Sciatic nerve (tissue), 2 donors: ENCODE measurements around the gene DPPA2. TPM values are rescaled to one million over a fixed set of nuclear protein-coding genes. Genes with fewer than 3 reads are reported as not detected.

Experiments used
- ATAC-seq: fragments of 200-7000 bp; cut with Tn5 transposase; one replicate; pipeline ENCODE4 v1.9.1; 2020; ENCODE audit warnings: mild to moderate bottlenecking, moderate library complexity
- DNase-seq: peaks from one replicate; pipeline ENCODE4 v3.0.0-alpha.2; 2020; ENCODE audit warnings: low spot score
- intact Hi-C: fragments of 100-400 bp; cut with DNase I; formaldehyde crosslinking; loops from one replicate; pipeline ENCODE4 v1.14.2; 2022
- total RNA-seq: library from RNA; stranded (reverse); fragmentation: NEBNext Ultra II Directional; extraction: Animal tissue kit (Norgen Biotek cat#: 25700); gene quantifications from one replicate; pipeline ENCODE4 v1.2.1, GENCODE V29; 2021
- donor health status: DM: no; HTN: no; CAD: no.
- donor health status: DM: no; HTN: no; CAD: no.

Gene DPPA2
- total RNA-seq, 1 donor from 2014 or later, result not detected

- ATAC-seq (no peak), DNase-seq (no peak)
- intact Hi-C loops, result no loop called here
Observed at GRCh38 chr3:109330405-109330804, 14.1 kb upstream of the DPPA2 start.

GRCh38 chr3:109328202-109328601, 11.9 kb upstream of the DPPA2 start:
- DNase-seq (no peak), ATAC-seq (no peak)
- intact Hi-C loops, result no loop called here

GRCh38 chr3:109325657-109326056, 9.3 kb upstream of the DPPA2 start:
- DNase-seq, result no peak
- intact Hi-C loops, result no loop called here
- ATAC-seq, result no peak

GRCh38 chr3:109325109-109325508, 8.8 kb upstream of the DPPA2 start:
- intact Hi-C loops, result no loop called here
- ATAC-seq (no peak), DNase-seq (no peak)

- DNase-seq (no peak), ATAC-seq (no peak)
- intact Hi-C loops, result no loop called here
Observed at GRCh38 chr3:109313061-109313460, 3.3 kb downstream of the DPPA2 start.

- DNase-seq (no peak), ATAC-seq (no peak)
- intact Hi-C loops, result loop anchor here (5.0 kb wide), 1 partner anchor 1095 kb away; no protein-coding TSS in a partner anchor
Observed at GRCh38 chr3:109297496-109297895, 18.8 kb downstream of the DPPA2 start.

GRCh38 chr3:109284071-109284470, 32.2 kb downstream of the DPPA2 start:
- intact Hi-C loops, result no loop called here
- ATAC-seq, result no peak
- DNase-seq, result no peak

GRCh38 chr3:109278546-109278945, 37.8 kb downstream of the DPPA2 start:
- ATAC-seq (no peak), DNase-seq (no peak)
- intact Hi-C loops, result no loop called here

- intact Hi-C loops, result no loop called here
- no peak for ATAC-seq
- DNase-seq, result no peak
Observed at GRCh38 chr3:109278141-109278540, 38.2 kb downstream of the DPPA2 start.

- DNase-seq (no peak), ATAC-seq (peak; percentile 57)
- intact Hi-C loops, result no loop called here
Observed at GRCh38 chr3:109275702-109276293, 40.5 kb downstream of the DPPA2 start.

- intact Hi-C loops, result no loop called here
- ATAC-seq (no peak), DNase-seq (no peak)
Observed at GRCh38 chr3:109270779-109271178, 45.5 kb downstream of the DPPA2 start.

DNA sequence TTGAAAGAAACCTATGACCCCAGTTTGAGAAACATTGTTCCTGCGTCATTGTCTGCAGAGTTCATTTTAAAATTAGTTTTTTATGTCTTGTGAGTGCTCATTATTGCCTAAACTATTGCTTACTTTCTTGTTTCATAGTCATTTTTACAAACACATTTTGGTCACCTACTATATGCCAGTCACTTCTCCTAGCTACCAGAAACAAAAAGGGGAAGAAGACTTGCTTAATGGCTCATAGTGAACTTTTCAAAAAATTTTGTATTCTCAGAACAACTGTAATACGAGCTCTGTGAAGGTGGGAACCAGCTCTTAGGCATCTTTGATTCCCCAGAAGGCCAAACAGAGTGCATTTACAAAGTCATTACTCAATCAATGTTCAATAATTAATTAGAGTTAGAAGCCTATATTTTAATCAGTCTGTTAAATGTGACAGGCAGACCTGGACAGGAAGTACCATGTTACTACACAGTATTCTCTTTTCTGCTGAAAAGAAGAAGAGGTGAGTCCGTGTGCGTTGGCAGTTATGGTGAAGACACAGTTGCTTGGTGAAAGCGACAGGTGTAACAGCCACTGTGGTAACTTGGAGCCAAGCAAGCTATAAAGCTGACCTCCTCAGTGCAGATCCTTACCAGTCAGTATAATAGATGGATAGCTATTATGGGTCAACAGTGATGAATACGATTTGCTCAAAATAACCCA, 46.6 kb downstream of the DPPA2 start:
- DNase-seq (no peak), ATAC-seq (no peak)
- intact Hi-C loops, result no loop called here

DNA sequence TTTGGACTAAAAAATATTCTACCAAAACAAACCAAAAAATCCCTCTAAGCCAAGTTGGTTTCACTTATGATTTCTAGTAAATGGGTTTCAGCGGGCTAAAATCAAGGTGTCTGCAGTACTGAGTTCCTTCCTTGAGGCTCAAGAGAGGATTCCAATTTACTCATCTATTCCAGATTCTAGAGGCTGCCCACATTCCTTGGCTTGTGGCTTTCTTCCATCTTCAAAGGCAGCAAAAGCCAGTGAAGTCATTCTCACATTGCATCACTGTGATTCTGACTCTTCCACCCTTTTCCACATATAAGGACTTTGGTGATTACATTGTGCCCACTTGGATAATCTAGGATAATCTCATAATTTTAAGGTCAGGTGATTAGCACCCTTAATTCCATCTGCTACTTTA, 48.1 kb downstream of the DPPA2 start:
- no peak for DNase-seq
- no peak for ATAC-seq
- intact Hi-C loops, result no loop called here

- DNase-seq (no peak), ATAC-seq (no peak)
- intact Hi-C loops, result no loop called here
Observed at GRCh38 chr3:109265295-109265694, 51.0 kb downstream of the DPPA2 start.

DNA sequence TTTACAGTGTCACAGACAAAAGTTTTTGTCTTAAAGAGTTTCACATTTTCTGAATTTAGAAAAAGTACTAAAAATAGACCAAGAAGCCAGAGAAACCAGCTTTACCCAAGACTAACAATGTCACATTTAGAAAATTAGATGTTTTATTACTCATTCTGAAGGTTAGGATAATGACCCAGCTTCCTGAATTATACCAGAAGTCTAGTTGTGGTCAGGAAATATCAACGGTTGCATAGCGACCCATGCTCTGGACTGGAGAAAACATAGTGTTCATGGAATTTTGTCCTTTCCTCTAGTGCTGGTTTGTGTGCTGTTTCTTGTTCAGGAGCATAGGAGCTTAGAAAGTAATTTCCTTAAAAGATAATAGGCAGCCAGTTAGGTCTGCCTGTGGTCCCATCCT, 59.0 kb downstream of the DPPA2 start:
- no peak for DNase-seq
- ATAC-seq, result peak; percentile 46
- intact Hi-C loops, result no loop called here

- intact Hi-C loops, result no loop called here
- ATAC-seq, result no peak
- DNase-seq, result no peak
Observed at GRCh38 chr3:109254770-109255169, 61.5 kb downstream of the DPPA2 start.

DNA sequence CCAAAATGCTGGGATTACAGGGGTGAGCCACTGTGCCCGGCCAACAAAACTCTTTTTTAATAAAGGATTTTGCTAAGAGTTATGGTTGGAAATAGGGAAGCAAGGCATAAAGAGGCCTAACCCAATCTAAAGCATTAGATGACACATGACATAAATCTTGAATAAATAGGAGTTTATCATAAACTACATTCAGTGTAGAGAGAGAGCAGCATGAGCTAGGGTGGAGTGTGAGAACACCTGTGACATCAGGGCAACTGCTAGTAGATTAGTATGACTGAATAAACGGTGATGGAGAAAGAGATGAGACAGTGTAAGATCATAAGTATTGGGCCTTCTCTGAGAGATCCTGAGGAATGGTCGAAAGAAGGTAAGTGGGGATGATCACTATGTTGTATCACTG, 63.7 kb downstream of the DPPA2 start:
- intact Hi-C loops, result no loop called here
- no peak for DNase-seq
- ATAC-seq, result no peak
